ENCODE measurements around the gene ADAM15.

Gene ADAM15

DNA sequence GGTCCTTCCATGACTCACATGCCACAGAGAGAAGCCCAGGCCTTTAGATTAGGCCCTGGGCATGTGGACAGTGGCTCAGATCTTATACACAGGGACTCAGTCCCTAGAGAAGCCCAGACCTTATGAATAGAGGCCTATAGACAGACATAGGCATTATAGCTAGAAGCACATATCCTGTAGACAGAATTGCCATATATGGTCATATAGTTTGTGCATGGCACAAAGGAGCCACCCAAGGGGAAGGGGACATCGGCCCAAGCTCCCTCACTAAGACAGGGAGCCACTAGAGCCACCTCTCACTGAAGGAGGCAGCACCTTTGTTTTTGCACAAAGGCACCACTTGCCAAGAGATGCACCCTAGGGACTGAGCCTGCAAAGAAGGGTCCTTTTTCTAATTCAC lies 25.3 kb downstream of the ADAM15 start:
- no peak for DNase-seq

DNA sequence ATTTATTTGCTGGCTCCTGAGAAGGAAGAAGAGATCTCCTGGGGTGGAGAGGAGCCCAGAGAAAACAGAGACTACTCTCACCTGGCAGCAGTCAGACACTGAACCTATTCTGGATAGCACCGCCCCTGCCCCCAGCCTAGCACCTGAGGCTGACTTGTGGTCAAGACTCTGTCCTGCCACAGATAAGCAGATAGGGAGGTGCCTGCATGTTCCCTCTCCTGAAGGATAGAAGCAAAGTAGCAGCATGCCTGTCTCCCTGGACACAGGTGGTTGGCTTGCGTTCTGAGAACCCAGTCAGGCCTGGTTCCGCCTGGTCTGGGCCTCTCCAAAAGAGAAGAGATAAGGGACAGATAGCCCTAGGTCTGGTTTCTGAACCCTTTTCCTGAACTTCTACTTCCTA lies 26.2 kb downstream of the ADAM15 start:
- DNase-seq, result no peak

DNA sequence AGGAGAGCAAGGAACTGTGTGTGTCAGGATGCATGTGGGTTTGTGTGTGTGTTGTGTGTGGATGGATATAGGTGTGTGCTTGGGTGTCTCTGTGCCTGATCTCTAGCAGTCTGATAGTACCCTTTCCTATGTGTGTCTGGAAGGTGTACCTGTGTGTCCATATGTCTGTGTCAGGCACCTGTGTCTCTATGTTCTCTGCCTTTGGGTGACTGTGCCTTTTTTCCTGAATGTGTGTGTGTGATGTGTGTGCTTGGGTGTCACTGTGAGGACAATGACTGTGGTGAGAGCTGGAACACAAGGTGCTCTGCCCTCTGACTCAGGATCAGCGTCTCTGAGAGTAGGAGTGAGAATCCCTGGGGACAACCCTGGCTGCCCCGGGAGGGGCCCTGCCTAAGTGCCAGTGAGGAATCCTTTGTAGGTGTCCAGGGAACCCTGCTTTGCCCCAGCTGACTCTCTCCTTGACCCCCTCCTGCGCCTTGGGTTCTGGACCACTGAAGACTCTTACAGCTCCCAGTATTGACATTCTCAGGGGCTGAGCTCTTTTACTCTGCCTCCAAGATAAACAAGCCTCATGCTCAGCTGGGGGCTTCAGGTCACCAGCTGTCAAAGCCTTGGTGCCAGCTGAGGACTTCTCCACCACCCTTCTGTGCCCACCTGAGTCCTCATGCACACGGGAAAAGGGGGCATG lies 26.8 kb downstream of the ADAM15 start:
- DNase-seq, result no peak

DNA sequence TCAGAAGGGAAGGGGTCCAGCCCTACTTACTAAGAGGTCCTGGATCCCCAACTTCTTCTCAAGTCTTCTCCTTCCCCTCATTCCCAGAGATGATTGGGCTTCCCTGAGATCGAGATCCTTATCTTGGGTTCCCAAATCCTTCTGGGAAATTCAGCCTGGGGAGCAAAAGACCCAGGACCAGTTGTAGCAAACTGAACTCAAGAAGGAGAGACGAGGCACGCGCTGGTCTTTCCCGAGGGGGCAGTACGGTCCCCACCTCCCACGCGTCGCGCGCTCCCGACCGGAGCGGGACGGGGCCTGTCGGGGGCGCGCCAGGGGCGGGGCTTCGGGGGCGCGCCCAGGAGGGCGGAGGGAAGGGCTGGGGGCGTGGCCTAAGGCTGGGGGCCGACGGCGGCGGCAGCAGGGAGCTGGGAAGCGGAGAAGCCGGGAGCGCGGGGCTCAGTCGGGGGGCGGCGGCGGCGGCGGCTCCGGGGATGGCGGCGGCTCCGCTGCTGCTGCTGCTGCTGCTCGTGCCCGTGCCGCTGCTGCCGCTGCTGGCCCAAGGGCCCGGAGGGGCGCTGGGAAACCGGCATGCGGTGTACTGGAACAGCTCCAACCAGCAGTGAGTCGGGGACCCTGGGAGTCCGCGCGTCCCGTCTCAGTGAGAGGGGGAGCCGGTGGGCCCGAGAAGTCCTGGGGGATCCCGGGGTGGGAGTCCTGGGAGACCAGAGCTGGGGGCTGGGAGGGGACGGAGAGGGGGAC lies 27.5 kb downstream of the ADAM15 start, which contains the start of gene EFNA3:
TSS of gene EFNA3 (plus strand) at position 369 of the 741 bp plus-strand sequence. CDS start at position 474, 105 bp downstream.
- peak in 1 of 2 experiments; percentile 46 for DNase-seq

DNA sequence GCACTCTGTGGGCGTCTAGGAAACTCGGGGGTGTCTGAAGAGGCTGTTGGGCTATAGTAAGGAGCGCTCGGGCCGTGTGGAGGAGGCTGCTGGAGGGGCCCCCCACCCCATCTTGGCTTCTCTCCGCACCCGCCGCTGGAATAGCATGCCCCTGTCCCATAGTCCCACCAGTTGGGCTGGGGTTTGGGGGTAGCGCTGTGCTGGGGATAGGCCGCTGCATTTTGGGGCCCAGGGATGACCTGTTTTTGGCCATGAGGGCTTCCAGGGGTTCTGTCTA lies 28.0 kb downstream of the ADAM15 start:
- no peak for DNase-seq

DNA sequence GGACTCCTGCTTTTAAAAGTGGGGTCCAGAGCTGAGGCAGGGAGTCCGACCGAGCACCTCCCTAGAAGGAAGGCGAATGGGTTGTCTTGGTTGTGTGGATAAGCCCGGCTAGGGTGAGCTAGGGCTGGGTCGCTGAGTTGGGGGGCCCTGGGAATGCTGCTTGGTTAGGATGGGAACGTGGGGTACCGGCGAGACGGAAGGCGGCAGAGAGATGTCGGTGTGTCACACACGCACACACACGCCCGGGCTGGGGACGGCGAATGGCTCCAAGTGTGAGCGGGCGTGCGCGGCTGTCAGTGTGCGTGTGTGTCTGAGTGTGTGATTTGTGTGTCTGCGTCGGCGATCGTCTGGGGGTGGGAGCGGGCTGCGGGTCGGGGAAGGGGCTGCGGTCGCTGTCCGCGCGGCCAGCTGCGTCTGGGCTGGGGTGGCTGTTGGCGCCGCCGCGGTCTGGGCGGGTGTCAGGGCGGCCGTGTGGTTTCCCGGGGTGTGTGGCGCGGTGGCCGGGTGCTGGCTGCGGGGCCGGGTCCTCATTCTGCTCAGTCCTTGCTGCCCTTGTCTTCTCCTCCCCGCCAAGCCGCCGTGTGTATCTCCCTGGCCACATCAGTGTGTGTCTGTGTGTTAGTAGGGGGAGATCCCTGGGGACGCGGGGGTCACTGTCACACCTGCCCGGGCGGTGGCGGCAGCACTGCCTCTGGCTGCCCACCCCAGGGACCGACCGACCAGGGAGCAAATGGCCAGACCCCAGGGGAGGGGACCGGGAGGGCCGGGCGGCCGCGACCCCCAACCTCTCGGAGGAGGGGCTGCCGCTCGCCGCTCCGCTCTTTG lies 28.6 kb downstream of the ADAM15 start:
- DNase-seq, result peak in 1 of 2 experiments; percentile 12

DNA sequence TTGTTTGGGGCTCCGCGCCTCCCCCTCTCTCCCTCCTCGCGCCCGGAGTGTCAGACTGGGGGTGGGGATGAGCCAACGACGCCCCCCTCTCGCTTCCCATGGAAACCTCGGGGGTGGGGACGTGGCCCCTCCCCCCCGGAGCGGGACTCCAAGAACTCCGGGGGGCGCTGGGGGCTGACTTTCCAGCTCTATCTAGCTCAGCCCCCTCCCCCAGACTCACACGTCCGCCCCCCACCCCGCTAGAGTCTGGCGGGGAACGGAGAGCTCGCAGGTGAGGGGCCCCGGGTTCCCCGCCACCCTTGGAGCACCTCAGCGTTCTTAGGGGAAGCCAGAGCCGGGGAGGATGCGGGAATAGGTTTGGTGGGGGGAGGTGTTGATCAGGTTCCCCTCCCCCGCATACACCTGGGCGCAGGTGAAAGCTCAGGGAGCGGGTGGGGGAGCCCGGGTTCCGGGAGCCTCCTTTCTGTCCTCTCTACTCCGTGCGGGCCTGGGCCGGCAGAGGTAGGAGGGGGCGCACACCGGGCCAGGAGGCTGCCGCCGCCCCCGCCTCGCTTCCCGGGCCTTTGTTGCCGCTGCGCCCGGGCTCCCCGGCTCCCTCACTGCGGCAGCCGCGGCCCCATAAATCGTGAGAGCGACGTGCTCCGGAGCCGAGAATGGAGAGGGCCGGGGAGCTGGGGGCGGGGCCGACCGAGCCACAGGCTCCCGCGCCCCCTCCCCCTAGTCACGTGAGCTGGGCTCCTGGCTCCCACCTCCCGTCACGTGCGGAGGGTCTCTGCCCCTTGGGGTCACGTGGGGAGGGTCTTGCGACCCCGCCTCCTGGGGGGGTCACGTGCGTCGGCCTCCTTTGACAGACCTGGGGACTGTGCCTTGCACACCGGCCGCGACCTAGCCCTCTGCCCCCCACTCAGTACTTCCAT lies 29.5 kb downstream of the ADAM15 start:
- no peak for DNase-seq

DNA sequence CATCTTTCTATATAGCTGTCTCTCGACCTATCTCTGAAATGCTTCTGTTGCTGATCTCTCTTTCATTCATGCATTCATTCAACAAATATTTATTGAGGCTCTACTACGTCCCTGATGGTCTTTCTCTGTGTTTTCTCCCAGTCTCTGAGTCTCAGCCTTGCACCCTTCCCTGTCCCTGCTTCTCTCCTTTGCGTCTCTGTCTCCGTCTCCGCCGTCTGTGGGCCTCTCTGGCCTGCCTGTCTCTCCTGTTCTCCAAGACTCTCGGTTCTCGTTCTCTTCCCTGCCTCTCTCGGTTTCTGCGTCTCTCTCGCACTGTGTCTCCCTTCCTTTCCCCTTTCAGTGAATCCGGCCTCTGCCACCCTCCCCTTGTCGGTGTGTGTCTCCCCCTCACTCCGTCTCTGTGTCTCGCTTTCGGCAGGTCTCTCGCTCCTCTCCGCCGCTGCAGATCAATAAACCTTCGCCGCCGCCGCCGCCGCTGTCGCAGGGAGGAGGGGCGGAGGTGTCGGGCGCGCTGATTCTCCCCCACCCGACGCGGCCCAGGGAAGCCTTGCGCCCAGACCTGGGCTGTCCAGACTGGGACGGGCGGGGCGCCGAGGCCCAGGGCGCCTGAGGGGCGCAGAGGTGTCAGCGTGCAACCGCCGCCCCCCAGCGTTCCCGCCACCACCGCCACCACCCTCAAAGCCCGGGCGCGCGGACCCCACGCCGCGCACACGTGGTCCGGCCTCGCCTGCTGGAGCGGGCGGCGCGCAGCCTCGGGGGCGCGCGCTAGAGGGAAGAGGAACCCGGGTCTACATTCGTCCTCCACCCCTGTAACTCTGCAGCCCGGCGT lies 30.6 kb downstream of the ADAM15 start:
- peak; percentile 29 to 33 for DNase-seq

DNA sequence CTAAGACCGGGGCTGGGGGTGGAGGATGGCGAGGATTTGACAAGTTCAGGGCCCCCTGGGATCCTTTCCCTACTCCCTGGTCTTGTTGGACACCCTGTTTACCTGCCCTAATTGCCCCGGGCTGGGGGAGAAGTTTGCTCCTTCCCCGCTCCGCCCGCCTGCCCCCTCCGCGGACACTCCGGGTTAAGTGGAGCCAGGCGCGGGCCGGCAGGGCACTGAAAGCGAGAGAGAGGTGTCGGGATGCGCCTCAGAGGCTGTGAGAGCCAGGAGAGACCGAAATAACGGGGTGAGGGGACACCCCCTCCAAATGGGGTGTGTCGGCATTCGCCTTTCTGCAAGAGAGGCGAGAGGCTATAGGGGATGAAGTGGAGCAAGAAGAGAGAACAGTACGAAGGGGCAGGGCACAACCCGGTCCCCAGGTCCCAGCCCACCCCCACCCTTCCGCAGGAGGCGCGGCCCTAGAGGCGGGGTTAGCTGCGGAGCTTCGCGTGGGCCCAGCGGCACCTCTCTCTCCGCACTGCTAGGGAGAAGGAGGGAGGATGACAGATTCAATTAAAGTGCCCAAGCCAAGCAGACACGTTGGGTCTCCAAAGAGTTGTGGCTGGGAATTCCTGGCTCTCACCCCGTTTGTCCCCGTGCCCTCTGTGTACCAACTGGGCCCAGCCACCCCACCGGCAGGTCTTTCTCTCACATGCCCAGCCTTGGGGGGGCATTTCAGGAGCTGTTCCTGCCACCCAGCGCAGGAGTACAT lies 31.4 kb downstream of the ADAM15 start:
- DNase-seq, result no peak

DNA sequence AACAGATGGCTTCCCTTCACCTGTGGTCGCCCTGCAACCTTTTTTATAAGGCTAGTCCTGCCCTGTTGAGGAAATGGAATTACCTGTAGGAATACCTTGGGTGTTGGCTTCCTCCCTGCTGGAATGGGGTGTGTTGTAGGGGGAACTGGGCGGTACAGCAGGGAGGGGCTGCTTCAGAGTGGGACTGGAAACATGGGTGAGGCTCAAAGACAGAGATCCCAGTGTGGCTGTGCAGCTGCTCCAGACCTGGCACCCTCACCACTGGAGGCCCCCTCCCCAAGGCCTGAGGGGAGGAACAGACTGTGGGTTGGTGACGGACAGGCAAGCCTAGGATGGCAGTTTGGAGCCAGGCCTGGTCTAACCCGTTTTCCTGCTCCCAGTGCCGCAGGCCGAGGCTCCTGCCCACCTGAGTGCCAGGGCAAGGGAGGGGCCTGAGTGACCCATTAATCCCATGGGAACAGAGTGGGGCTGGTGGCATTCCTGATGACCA lies 32.0 kb downstream of the ADAM15 start:
- no peak for DNase-seq

DNA sequence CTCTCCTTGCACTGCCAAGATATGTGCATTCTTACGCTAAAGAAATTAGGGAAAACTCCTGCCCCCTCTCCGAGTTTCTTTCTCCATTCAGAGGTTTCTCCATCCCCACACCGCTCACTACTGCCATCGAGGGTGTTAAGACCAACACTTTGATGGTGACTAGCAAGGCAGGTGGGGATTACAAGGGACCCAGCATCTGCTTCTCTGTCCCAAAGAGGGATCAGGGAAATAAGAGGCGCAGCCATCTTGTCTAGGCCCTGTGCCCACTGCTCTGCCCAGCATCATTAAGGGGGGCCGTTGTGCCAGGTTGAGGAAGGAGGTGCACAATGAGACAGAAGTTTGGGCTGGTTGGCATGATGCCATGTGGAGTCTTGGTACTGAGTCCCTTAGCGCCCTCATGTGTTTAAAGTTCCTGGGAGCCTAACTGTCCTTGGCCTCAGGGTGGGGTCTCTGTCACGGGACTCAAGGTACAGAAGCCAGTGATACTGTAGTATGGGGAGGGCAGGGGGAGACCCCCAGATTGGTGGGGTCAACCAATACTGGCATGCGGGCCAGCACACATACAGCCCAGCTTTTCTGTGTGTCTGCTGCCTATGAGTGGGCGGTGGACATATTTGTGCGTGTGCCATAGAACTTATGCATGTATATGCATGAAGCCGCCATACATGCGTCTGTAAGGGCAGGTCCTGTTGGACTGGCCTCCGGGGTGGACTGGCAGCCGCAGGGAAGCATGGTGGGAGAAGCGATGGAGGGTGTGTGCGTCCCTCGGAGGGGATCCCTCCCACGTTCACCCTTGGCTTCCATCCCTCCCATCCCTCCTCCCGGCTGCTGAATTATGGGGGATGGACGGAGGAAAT lies 33.0 kb downstream of the ADAM15 start:
- DNase-seq, result peak; percentile 48 to 55

DNA sequence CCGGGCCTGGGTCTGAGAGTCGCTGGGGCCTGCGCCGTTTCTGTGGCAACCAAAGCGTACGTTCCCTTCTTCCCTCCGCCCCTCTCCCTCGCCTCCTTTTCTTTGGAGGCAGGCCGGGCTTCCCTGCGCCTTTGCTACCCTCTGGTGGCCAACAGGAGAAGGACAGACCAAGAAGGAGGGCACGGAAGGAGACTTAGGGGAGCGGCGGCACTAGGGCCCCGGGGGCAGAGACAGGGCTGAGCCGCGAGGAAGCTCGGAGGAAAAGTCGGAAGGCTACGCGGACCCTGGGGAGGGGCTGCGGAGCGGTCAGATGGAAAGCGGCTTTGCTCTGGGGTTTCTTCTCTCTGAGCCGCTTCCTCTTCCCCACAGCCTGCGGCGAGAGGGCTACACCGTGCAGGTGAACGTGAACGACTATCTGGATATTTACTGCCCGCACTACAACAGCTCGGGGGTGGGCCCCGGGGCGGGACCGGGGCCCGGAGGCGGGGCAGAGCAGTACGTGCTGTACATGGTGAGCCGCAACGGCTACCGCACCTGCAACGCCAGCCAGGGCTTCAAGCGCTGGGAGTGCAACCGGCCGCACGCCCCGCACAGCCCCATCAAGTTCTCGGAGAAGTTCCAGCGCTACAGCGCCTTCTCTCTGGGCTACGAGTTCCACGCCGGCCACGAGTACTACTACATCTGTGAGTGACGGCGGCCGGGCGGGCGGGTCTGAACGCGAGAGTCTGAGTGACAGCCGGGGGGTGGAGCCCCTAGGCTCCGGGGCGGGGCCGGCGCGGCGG lies 33.8 kb downstream of the ADAM15 start:
- peak; percentile 97 to 98 for DNase-seq

DNA sequence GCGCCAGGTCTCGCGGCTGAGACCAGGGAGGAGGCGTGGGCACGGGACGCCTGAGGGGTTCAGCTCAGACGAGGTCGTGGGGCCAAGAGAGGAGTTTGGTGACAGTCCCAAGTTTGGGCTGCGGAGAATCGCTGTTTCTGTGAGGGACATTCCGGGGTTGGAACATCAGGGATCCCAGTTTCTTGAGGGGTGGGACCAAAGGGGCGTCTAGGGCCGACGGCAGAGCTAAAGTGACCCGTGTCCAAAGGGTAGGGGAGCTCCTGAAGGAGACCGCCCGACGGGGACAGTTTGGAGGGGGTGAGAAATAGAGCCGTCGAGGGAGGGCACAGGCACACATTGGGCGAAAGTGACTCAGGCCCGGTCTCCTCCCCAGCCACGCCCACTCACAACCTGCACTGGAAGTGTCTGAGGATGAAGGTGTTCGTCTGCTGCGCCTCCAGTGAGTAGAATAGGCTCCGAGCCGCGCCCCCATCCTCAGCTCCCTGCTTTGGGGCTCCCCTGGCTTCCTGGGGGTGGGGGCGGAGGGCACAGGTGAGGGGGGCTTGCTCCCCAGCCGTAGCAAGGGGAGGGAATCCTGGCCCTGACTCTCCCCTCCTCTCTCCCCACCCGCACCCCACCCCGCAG lies 34.5 kb downstream of the ADAM15 start:
- DNase-seq, result no peak

DNA sequence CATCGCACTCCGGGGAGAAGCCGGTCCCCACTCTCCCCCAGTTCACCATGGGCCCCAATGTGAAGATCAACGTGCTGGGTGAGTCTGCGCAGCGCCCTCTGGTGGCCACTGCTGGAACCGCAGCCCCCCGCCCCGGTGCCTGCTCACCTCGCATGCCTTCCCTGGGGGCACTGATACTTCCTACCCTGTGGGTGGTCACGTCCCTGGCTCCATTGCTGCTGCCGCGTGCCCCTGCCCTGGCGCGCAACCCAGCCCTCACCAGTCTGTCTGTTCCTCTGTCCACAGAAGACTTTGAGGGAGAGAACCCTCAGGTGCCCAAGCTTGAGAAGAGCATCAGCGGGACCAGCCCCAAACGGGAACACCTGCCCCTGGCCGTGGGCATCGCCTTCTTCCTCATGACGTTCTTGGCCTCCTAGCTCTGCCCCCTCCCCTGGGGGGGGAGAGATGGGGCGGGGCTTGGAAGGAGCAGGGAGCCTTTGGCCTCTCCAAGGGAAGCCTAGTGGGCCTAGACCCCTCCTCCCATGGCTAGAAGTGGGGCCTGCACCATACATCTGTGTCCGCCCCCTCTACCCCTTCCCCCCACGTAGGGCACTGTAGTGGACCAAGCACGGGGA lies 35.1 kb downstream of the ADAM15 start:
- peak; percentile 55 to 60 for DNase-seq

DNA sequence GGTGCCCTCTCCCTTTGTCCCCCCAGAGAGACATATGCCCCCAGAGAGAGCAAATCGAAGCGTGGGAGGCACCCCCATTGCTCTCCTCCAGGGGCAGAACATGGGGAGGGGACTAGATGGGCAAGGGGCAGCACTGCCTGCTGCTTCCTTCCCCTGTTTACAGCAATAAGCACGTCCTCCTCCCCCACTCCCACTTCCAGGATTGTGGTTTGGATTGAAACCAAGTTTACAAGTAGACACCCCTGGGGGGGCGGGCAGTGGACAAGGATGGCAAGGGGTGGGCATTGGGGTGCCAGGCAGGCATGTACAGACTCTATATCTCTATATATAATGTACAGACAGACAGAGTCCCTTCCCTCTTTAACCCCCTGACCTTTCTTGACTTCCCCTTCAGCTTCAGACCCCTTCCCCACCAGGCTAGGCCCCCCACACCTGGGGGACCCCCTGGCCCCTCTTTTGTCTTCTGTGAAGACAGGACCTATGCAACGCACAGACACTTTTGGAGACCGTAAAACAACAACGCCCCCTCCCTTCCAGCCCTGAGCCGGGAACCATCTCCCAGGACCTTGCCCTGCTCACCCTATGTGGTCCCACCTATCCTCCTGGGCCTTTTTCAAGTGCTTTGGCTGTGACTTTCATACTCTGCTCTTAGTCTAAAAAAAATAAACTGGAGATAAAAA lies 35.9 kb downstream of the ADAM15 start:
- DNase-seq, result peak in 1 of 2 experiments; percentile 7

DNA sequence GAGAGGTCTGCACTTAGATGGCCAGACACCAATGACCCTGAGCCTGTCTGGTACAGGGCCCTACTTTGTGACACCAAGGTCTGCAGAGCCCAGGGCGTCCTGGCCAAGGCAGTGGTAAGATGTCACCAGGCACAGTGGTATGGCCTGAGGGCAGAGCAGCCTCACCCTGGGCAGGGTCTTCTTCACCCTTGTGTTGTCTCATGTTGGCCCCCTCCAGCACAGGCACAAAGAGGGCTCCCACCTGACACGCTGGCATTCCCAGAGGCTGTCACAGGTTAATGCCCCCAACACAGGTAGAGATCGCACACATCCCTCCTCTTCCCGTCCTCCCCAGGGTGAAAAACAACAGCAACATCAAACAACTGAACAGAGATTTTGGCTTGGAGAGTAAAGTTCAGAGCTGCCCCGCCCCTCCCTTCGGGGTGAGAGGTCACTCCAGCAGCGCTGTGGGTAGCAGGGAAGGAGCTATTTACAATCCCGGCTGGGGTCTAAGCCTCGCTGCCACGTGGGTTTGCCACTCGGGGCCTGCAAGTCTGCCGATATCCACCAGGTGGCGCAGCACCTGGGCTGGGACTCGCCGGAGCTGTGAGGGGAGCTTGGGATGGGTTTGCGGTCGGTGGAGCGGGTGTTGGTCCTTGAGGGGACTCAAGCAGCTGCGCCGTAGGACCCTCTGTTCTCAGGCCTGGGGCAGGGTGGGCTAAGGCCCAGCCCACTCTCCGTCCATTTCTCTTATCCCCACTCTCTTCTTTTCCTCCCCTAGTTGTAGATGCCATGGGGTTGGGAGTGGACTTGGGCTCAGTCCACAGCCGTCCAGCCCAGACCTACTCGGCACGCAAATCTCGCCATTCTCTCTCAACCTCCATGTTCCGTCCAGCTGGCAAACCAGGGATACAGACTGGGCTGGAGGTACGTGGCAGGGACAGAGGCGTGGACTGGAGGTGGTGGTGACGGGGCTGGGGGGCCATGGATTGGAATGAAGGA lies 40.2 kb downstream of the ADAM15 start:
- DNase-seq, result peak; percentile 46 to 72

All from Kasumi-1 (cell line).